ENCODE results near the gene CPLANE2. TPM values are rescaled to one million over a fixed set of nuclear protein-coding genes. Genes with fewer than 3 reads are reported as not detected.

CPLANE2 gene
- total and polyA plus RNA-seq, 2 donors from 2014 or later: 7.9 to 9.4 TPM

- H3K27me3 ChIP-seq (ENCODE audit: control insufficient read depth, insufficient read depth, low read length): no peaks in the 10 kb centered on the region
- no peaks in the 10 kb centered on the region for H3K9me3 ChIP-seq (ENCODE audit: control insufficient read depth in 2 of 3, insufficient read depth in 1 of 3, low read length in 3 of 3)
- FAIRE-seq (no peak), DNase-seq (no peak)
- TF ChIP-seq CTCF (IDR thresholded peaks at IDR 0.05; ENCODE audit: borderline replicate concordance, extremely low read depth, insufficient read depth): no peak
- no peaks in the 10 kb centered on the region for H3K36me3 ChIP-seq (ENCODE audit: control insufficient read depth in 2 of 3, insufficient read depth in 3 of 3, low read length in 3 of 3)
- H3K27ac ChIP-seq (ENCODE audit: low read depth in 2 of 2, low read length in 2 of 2): no peak overlapping the region
- no peak overlapping the region for H3K4me3 ChIP-seq (ENCODE audit: low read length in 3 of 3)
- no peak overlapping the region for H3K9ac ChIP-seq (ENCODE audit: low read length in 3 of 3)
- H3K4me1 ChIP-seq (ENCODE audit: control insufficient read depth in 2 of 3, insufficient read depth in 2 of 3, low read depth in 1 of 3, low read length in 3 of 3): peaks cover 8 to 25% (median 8%) of the 10 kb centered on the region in 3 donors
- intact Hi-C loops (cut with DNase I): no loop called here
Measured at GRCh38 chr1:16183179-16183578, 53.8 kb downstream of the CPLANE2 start.

DNA sequence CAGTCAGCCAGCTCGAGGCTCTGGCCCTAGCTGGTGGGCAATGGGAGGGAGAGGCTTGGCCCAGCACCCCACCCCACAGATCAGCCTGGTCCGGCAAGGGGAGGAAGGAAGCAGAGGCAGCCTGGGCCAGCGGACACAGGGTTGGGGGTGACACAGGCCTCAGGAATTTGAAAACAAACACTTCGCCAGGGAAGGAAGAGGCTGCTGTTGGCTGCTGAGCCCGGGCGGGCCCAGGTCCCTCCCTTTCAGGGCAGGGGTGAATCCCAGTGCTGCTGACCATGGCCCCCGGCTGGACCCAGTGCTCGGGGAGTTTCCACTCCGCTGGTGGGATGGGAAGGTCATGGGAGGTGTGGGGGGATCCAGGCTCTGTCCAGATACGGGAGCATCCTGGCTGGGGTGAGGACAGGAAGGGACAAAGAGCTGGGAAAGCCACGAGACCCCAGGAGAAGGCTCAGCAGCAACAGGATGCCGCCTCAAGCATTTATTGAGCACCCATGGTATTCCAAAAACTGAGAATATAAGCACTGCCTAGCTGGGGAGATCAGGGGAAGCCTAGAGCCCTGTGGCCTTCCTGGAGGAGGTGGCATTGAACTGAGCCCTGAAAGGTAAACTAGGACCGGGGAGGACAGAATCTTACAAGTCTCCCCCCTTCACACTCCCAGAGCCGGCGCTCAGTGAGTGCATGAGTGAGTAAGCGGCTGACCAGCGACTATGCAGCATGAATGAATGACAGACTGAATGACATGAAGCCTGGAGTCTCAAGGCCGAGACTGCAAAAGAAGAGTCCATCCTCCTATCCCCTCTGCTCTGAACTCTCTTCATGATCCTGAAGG, 54.9 kb downstream of the CPLANE2 start:
- FAIRE-seq (no peak), DNase-seq (peak; percentile 78 to 97 (median 82))
- peak overlapping the region; percentile 92 to 93 for H3K27ac ChIP-seq (ENCODE audit: low read depth in 2 of 2, low read length in 2 of 2)
- no peaks in the 10 kb centered on the region for H3K27me3 ChIP-seq (ENCODE audit: control insufficient read depth, insufficient read depth, low read length)
- peak overlapping the region in 1 of 3 donors; percentile 7 for H3K4me3 ChIP-seq (ENCODE audit: low read length in 3 of 3)
- H3K9me3 ChIP-seq (ENCODE audit: control insufficient read depth in 2 of 3, insufficient read depth in 1 of 3, low read length in 3 of 3): no peaks in the 10 kb centered on the region
- peak overlapping the region in 2 of 3 donors; percentile 23 to 80 for H3K9ac ChIP-seq (ENCODE audit: low read length in 3 of 3)
- peaks cover 8 to 23% (median 15%) of the 10 kb centered on the region in 3 donors for H3K4me1 ChIP-seq (ENCODE audit: control insufficient read depth in 2 of 3, insufficient read depth in 2 of 3, low read depth in 1 of 3, low read length in 3 of 3)
- H3K36me3 ChIP-seq (ENCODE audit: control insufficient read depth in 2 of 3, insufficient read depth in 3 of 3, low read length in 3 of 3): no peaks in the 10 kb centered on the region
- TF ChIP-seq CTCF (IDR thresholded peaks at IDR 0.05; ENCODE audit: borderline replicate concordance, extremely low read depth, insufficient read depth): no peak
- intact Hi-C loops (cut with DNase I): no loop called here

Other genes starting within 250 kb of the CPLANE2 start
- 0.22 TPM for gene SRARP, start 232.9 kb downstream of the CPLANE2 start, total RNA-seq
- 4.0 TPM for gene SRARP, start 232.9 kb downstream of the CPLANE2 start, polyA plus RNA-seq (ENCODE audit: insufficient read depth, low read depth, low replicate concordance)
- 29.1 TPM for gene HSPB7, start 219.1 kb downstream of the CPLANE2 start, total RNA-seq
- gene HSPB7, start 219.1 kb downstream of the CPLANE2 start, polyA plus RNA-seq (ENCODE audit: insufficient read depth, low read depth, low replicate concordance): 17.0 TPM
- gene CLCNKA, start 215.1 kb downstream of the CPLANE2 start, total RNA-seq: 7.8 TPM
- gene CLCNKA, start 215.1 kb downstream of the CPLANE2 start, polyA plus RNA-seq (ENCODE audit: insufficient read depth, low read depth, low replicate concordance): 187 TPM
- gene CLCNKB, start 193.4 kb downstream of the CPLANE2 start, total RNA-seq: 60.6 TPM
- gene CLCNKB, start 193.4 kb downstream of the CPLANE2 start, polyA plus RNA-seq (ENCODE audit: insufficient read depth, low read depth, low replicate concordance): 519 TPM
- 5.0 TPM for gene FAM131C, start 163.5 kb downstream of the CPLANE2 start, total RNA-seq
- gene FAM131C, start 163.5 kb downstream of the CPLANE2 start, polyA plus RNA-seq (ENCODE audit: insufficient read depth, low read depth, low replicate concordance): 12.0 TPM
- 34.2 TPM for gene EPHA2, start 81.1 kb downstream of the CPLANE2 start, total RNA-seq
- gene EPHA2, start 81.1 kb downstream of the CPLANE2 start, polyA plus RNA-seq (ENCODE audit: insufficient read depth, low read depth, low replicate concordance): 5.5 TPM
- gene ARHGEF19, start 24.5 kb downstream of the CPLANE2 start, total RNA-seq: 8.2 TPM
- 3.5 TPM for gene ARHGEF19, start 24.5 kb downstream of the CPLANE2 start, polyA plus RNA-seq (ENCODE audit: insufficient read depth, low read depth, low replicate concordance)
- gene FBXO42, start 115.3 kb upstream of the CPLANE2 start, total RNA-seq: 22.1 TPM
- 14.1 TPM for gene FBXO42, start 115.3 kb upstream of the CPLANE2 start, polyA plus RNA-seq (ENCODE audit: insufficient read depth, low read depth, low replicate concordance)
- gene SZRD1, start 130.1 kb upstream of the CPLANE2 start, total RNA-seq: 127 TPM
- 77.3 TPM for gene SZRD1, start 130.1 kb upstream of the CPLANE2 start, polyA plus RNA-seq (ENCODE audit: insufficient read depth, low read depth, low replicate concordance)
- gene SPATA21, start 200.2 kb upstream of the CPLANE2 start, total RNA-seq: not detected
- not detected for gene SPATA21, start 200.2 kb upstream of the CPLANE2 start, polyA plus RNA-seq (ENCODE audit: insufficient read depth, low read depth, low replicate concordance)
- gene NECAP2, start 203.5 kb upstream of the CPLANE2 start, total RNA-seq: 57.4 TPM
- 49.9 TPM for gene NECAP2, start 203.5 kb upstream of the CPLANE2 start, polyA plus RNA-seq (ENCODE audit: insufficient read depth, low read depth, low replicate concordance)